Ishikawa (cell line): Measurements from ENCODE around the gene IER2.

Source experiments
- CREB1 ChIP-seq: IDR thresholded peaks from 2 replicates; pipeline ENCODE4 v1.6.1; 2012; ENCODE audit warnings: low read depth
- EGR1 ChIP-seq: IDR thresholded peaks from 2 replicates; pipeline ENCODE4 v1.6.1; 2012
- EP300 ChIP-seq: IDR thresholded peaks from 2 replicates; pipeline ENCODE4 v1.6.1; 2012; ENCODE audit warnings: borderline replicate concordance
- FOXM1 ChIP-seq: IDR thresholded peaks from 2 replicates; pipeline ENCODE4 v1.6.1; 2012; ENCODE audit warnings: low read depth, borderline replicate concordance
- MAX ChIP-seq: IDR thresholded peaks from 2 replicates; pipeline ENCODE4 v1.6.1; 2012
- RAD21 ChIP-seq: IDR thresholded peaks from 2 replicates; pipeline ENCODE4 v1.6.1; 2012; ENCODE audit warnings: low read depth
- TAF1 ChIP-seq: IDR thresholded peaks from 2 replicates; pipeline ENCODE4 v1.6.1; 2012; ENCODE audit warnings: low read depth, mild to moderate bottlenecking
- TF ChIP-seq, protein P1 (sequence below): IDR thresholded peaks from 2 replicates; pipeline ENCODE4 v1.6.1; 2012; ENCODE audit warnings: low read depth, mild to moderate bottlenecking

- TF ChIP-seq EP300 (peak; percentile 39; the same call in 1 of the 2 replicates), CREB1 (peak; percentile 81), MAX (peak; percentile 47), FOXM1 (no peak), TAF1 (peak; percentile 89), EGR1 (peak; percentile 70), RAD21 (peak; percentile 3; the same call in 1 of the 2 replicates)
- TF ChIP-seq, protein P1, sequence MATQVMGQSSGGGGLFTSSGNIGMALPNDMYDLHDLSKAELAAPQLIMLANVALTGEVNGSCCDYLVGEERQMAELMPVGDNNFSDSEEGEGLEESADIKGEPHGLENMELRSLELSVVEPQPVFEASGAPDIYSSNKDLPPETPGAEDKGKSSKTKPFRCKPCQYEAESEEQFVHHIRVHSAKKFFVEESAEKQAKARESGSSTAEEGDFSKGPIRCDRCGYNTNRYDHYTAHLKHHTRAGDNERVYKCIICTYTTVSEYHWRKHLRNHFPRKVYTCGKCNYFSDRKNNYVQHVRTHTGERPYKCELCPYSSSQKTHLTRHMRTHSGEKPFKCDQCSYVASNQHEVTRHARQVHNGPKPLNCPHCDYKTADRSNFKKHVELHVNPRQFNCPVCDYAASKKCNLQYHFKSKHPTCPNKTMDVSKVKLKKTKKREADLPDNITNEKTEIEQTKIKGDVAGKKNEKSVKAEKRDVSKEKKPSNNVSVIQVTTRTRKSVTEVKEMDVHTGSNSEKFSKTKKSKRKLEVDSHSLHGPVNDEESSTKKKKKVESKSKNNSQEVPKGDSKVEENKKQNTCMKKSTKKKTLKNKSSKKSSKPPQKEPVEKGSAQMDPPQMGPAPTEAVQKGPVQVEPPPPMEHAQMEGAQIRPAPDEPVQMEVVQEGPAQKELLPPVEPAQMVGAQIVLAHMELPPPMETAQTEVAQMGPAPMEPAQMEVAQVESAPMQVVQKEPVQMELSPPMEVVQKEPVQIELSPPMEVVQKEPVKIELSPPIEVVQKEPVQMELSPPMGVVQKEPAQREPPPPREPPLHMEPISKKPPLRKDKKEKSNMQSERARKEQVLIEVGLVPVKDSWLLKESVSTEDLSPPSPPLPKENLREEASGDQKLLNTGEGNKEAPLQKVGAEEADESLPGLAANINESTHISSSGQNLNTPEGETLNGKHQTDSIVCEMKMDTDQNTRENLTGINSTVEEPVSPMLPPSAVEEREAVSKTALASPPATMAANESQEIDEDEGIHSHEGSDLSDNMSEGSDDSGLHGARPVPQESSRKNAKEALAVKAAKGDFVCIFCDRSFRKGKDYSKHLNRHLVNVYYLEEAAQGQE: no peak
These were observed 2.9 kb downstream of the IER2 start for GRCh38 chr19:13152974-13153568.
